GM19455 (cell line): ENCODE data around the gene LGR6.
"Not testable (repeated sequence)": the region's sequence is repeated elsewhere in the genome, so short reads cannot be mapped to it uniquely, and the experiment has no call there.

Experiments used
- ATAC-seq: cut with Tn5 transposase; IDR thresholded peaks from one replicate; pipeline ENCODE4 v1.9.1; 2021; ENCODE audit not compliant: unreplicated experiment

The LGR6 gene

DNA sequence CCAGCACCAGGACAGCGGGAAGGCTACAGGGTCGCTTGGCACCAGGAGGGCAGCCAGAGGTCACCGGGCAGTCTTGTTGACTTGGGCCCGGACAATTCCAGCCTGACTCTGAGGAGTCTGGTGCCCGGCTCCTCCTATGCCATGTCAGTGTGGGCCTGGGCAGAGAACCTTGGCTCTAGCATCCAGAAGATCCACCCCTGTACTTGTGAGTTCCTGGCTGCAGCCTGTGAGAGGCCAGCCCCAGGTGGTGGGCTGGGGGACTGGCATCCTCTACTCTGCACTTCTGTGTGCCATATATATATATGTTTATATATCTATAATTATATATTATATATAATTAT is 21.6 kb upstream of the LGR6 start:
- ATAC-seq = no peak

DNA sequence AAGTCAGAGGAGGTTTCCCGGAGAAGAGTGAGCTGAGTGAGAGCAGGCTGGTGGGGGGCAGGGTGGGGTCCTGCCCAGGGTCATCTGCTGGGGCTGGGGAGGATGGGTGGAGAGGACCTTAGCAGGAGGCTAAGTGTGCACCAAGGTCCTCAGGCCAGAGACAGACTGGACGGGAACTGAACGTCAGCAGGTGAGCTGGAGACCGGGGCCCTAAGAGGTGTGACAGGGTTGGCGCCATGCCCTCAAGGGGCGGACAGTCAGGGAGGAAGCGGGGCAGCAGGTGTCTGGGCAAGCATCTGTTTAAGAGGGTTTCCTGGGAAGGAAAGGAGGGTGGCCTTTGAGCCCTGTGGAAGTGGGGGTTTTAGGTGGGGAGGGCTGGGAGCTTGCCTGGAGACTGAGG is 19.6 kb upstream of the LGR6 start:
- ATAC-seq = no peak

DNA sequence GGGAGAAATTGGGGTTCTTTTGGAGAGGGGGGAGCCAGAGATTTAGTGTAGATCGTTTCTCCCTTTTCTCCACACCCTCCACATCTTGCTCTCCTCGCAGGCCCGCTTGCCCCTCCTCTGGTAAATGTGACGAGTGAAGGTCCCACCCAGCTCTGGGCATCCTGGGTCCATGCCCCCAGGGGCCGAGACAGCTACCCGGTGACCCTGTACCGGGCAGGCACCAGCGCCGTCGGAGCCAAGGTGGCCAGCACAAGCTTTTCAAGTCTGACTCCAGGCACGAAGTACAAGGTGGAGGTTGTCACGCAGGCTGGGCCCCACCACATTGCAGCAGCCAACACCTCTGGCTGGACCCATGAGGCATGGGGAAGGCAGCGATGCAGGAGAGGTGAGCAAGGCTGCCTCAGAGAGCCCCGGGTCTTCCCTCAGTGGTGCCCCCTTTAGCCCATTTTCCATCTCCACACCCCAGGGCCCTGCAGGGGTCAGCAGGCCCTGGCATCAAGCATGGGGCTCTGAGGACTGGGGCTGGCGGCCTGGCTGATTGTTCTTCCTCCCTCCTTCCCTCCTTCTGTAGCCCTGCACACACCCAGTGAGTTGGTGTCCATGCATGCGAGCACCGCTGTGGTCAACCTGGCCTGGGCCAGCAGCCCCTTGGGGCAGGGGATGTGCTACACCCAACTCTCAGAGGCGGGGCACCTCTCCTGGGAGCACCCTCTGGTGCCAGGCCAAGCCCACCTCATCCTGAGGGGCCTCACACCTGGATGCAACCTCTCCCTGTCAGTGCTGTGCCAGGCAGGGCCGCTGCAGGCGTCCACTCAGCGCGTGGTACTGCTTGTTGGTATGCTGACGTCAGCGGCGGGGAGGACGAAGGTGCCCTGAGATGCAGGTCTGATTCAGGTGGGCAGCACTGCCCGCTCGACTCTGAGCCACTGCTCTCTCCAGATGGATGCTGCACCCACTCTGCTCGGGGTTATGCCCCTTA is 16.4 kb upstream of the LGR6 start:
- no peak for ATAC-seq

DNA sequence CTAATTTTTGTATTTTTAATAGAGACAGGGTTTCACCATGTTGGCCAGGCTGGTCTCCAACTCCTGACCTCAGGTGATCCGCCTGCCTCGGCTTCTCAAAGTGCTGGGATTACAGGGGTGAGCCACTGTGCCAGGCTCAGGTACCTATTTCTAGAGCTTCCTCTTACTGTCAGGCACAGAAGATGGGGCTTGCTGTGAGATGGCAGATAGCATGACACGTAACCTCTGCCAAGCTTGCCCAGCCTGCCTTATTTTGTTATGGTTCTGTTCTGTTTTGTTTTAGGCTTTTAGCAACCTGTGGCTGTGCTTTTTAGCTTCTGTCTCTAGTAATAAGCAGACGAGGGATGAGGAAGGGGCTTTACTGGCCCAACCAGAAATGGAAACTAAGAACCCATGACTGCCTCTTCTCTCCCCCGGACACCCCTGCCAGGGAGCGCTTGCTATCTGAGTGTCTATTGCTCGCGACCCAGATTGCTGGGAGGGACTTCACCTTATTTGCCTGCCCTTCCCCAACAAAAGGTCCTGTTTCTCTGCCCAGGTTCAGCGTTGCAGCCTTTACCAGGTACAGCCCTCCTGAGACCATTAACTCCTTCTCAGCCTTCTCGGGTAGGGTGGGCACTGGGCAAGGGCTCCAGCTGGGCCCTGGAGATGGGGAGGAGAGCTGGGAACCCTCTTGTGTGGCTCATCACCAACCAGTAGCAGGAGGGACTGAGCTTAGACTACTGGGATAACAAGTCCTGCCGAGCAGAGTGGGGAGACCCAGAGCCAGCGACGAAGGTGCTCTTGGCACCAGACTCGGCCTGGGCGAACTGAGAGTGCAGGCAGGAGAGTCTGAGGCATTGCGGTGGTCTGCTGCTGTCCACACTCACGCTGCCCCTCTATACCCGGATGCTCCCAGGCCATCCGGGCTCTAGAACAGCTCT is 13.5 kb upstream of the LGR6 start:
- no peak for ATAC-seq

DNA sequence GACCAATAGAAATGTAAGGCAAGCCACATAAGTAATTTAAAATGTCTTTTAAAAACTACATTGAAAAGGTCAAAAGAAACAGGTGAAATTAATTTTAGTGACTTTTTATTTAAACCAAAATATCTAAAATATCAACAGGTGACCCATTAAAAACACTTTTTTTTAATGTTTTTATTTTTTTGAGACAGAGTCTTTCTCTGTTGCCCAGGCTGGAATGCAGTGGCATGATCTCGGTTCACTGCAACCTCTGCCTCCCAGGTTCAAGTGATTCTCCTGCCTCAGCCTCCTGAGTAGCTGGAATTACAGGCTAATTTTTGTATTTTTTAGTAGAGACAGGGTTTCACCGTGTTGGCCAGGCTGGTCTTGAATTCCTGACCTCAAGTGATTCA is 12.9 kb upstream of the LGR6 start:
- not testable (repeated sequence) for ATAC-seq

DNA sequence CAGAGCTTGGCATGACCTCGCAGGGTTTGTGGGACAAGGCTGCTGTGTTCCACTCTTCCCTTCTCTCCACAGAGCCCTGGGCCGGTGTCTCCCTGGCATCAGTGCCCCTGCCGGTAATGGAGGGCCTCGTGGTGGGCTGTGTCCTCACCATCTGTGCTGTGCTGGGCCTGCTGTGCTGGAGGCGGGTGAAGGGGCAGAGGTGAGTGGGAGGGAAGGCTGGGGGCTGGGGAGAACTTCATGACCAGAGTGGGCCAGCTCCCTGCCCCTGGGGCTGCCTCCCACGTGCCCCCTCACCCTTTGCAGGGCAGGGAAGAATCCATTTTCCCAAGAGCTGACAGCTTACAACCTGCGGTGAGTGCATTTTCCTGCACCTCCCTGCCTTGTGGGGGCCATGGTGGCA is 12.0 kb upstream of the LGR6 start:
- ATAC-seq = no peak

DNA sequence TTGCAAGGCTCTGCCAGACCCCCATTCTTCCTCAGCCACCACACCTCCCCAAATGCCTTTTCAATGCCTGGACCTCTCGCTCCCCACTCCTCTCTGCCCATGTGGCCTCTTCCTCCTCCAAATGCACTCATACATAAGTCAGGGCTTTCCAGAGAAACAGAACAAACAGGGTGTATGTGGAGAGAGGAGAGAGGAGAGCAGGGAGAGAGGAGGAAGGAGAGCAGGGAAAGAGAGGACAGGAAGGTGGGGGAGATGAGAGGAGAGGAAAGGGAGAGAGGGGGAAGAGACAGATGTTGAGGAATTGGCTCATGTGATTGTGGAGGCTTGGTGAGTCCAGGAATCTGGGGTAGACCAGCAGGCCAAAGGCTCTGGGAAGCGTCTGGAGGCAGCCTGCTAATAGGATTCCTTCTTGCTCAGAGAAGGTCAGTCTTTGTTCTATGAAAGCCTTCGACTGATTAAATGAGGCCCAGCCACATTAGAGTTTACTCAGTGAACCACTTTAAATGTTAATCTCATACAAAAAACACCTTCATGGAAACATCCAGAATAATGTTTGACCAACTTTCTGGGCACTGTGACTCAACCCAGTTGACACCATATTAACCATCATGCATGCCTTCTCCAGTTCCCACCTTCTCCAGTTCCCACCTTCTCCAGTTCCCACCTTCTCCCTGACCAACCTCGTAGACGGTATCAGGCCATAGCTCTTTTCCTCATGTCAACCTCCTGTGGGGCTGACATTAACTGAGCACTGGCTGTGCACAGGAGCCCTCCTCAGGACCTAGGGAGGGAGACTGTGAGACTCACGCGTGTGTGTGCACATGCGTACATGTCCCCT is 11.3 kb upstream of the LGR6 start:
- no peak for ATAC-seq

DNA sequence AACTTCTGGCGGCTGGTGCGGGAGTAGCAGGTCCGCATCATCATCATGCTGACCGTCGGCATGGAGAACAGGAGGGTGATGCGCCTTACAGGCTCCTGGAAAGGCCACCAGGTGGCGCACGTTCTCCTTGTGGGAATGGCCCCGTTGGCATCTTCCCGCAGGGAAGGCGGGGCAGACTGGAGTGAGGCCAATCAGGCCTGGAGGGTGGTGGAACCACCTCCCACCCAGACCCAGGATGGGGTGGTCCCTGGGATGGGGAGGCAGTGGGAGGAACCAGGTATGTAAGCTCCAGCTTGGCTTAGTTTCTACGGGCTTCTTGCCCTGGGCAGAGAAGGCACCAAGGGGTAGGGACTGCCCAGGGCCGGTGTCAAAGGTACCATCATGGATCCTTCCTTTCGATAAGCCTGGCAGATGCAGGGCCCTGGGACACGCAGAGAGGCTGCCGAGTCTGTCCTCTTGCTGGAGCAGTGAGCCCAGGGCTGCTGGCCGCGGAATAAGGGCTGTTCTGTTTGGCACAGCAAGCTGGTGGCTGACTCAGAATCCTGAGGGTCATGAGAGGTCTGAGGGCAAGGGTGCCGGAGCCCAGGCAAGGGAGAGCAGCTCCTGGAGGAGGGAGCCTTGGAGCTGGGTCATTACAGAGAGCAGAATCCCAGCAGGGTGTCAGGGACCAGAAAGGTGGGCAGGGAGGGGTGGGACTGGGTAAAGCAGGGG is 8.7 kb upstream of the LGR6 start:
- ATAC-seq = no peak

DNA sequence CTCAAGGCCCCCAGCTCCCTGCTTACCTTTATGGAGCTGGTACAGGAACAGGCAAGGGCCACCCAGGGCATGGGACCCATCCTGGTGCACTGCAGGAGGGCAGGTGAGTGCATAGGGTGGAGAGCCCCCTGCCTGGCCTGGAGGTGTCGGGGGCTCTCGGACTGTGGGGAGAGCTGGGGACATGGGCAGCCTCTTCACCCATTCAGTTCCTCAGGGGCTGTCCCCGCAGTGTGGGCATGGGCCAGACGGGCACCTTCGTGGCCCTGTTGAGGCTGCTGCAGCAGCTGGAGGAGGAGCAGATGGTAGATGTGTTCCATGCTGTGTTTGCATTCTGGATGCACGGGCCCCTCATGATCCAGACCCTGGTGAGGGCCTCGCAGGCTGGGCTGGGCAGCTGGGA is 7.3 kb upstream of the LGR6 start:
- no peak for ATAC-seq

DNA sequence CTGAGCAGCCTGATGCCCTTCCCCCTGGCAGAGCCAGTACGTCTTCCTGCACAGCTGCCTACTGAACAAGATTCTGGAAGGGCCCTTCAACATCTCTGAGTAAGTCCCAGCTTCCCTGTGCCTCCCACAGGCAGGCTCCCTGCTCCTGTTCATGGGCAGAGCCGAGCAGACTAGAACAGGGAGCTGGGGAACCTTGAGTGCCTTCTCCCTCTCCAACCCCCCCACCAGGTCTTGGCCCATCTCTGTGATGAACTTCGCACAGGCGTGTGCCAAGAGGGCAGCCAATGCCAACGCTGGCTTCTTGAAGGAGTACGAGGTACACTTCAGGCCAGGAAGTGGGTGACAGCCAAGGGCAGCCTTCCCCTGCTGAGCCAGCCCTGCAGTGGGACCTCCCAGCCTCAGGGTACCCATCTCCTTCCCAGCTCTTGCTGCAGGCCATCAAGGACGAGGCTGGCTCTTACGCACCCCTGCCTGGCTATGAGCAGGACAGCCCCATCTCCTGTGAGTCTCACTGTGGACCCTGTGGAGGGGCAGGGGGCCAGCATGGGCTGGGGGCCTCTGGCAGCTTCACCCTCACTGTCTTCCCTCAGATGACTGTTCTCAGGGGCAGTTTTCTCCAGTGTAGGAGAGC is 6.4 kb upstream of the LGR6 start:
- ATAC-seq = no peak

DNA sequence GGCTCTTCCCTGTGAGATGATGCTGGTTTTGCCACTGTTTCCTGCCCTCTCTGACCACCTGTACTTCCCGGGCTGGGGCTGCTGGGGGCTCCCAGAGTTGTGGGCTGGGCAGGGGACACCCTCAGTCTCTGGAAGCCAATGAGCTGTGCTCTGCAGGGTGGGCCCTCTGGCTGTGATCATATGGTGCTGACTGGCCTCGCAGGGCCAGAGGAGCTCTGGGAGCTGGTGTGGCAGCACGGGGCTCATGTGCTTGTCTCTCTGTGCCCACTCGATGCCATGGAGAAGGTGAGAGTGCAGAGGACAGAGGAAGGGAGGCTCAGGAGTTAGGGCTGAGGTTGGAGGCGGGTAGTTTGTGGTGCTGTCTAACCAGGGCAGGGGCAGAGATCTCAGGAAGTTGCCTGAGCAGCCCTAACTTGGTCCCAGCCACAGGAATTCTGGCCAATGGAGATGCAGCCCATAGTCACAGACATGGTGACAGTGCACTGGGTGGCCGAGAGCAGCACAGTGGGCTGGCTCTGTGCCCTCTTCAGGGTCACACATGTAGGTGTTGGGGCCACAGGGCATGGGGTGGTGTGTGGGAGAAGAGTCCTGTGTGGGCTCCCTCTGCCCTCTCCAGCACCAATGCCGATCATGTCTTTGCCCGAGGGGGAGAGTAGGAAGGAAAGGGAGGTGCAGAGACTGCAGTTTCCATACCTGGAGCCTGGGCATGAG is 5.7 kb upstream of the LGR6 start:
- ATAC-seq = no peak

DNA sequence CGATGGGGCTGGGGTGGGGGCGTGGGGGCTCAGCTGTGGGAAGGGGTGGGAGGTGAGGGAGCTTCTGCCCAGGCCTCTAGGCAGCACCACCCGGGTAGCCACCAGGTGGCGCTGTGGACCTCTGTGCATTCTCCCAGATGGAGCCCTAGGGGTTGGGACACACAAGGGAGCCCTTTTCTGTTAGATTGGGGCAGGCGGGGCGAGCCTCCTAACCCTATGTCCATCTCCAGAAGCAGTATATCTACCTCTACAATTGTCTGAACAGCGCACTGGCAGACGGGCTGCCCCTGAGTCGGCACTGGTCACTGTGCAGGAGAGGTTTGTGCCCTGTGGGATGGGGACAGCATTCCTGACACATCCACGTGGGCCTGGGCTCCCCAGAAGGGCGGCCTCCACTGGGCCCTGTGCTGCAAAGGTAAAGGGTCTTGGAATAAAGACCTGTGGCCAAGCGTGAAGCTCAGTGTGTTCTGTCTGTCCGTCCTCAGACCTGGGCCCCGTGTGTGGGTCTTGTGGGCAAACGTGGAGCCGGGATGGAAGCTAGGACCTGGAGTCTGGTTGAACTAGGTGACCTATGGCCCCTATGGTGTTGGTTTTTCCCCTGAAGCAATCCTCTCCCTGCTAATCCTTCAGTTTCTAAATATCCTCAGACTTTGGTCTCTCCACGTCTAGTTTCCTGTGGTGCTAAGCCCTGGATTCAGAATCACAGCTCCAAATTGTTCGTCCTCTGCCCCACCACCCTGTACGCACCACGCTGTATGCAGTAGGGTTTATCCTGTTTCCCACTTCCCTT is 4.4 kb upstream of the LGR6 start:
- no peak for ATAC-seq

DNA sequence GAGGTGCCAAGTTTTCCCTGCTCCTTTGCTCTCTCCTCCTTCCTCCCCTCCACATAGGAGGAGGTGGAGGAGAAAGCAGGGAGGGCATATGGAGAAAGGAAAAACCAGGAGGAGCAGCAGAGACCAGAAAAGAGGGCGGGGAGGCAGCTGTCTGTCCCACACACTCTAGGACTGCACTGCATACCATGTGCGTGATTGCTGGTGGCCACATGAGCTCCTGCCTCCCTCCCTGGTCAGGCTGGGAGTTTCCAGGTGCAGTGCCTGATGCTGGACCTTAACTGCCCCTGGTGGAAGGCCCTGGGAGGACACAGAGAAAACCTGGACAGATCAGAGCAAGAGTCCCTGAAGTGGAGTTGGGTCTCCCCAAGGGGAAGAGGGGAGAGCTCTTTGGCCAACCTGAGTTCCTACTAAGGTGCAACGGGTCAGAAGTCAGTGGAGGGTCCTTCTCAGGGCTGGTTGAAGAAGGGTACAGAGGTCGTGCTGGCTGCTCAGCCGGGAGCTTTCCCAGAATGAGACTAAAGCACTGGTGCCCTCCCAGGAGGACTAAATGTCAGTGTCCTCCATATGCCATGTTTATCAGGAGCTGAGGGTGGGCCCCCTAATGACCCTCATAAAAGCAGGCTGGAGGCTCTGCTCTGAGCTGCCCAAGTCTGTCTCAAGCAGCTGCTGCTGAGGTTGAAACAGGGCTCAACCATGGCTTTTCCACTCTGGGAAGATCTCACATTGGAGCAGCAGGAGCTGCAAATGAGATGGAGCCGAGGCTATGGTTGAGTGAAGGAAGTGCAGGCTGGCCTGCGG is 3.5 kb upstream of the LGR6 start:
- ATAC-seq = no peak

DNA sequence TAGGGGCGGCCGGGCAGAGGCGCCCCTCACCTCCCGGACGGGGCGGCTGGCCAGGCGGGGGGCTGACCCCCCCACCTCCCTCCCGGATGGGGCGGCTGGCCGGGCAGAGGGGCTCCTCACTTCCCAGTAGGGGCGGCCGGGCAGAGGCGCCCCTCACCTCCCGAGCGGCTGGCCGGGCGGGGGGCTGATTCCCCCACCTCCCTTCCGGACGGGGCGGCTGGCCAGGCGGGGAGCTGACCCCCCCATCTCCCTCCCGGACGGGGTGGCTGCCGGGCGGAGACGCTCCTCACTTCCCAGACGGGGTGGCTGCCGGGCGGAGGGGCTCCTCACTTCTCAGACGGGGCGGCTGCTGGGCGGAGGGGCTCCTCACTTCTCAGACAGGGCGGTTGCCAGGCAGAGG is 2.2 kb upstream of the LGR6 start:
- ATAC-seq = not testable (repeated sequence)

DNA sequence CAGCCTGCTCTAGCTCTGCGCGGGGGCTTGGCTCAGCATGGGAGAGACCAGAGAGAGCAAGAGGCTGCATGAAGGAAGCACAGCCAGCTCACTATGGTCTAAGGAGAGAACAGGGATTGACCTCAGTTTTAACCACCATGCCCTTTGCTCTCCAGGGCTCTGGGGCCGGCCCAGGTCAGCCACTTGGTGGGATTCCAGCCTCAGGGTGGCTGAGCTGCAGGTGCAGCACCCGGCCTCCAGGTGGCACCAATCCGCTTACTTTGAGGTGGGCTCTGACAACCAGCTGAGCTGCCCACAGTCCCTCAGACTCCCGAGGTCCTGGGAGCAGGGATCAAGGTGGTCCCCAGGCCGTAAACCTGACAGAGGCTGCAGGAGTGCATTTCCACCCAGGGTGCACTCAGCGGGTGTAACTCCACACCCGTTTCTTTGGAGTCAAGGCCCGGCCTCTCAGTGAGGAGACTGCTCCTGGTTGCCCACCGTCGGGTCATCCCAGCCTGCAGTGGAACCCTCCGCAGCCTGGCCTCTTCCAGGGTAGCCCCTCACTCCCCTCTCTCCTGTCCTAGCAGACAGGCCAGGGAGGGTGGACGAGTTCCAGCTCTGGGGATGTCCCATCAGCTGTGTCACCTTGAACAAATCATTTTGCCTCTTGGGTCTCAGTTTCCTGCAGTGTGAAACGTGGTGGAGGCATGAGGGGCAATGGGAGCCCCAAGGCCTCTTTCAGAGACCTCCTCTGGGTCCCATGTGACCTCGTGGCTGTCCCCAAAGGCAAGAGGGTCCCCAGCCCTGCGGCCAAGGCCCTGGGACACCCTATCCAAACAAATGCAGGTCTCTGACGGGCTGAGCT is 607 bp upstream of the LGR6 start:
- no peak for ATAC-seq

DNA sequence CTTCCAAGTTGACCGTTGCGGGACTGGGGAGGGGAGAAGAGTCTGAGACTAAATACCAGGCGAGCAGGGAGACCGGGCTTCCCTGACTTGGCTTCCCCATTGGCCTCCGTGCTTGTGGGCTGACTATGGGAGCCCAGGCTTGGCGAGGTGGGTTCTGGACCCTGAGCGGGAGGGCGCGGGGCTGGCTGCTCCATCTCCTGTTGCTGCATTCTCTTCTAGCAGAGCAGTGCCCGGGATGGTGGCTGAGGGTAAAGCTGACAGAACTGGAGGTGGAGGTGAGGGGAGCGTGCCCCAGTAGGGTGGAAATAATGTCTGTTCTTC is 689 bp downstream of the LGR6 start:
- ATAC-seq = no peak
